Astrocyte of the spinal cord (primary cell): ENCODE measurements around the gene PHRF1.

Experiments used
- DNase-seq: peaks from one replicate; pipeline ENCODE4 v3.0.0; 2011; ENCODE audit warnings: low read depth, low spot score
- H3K4me3 ChIP-seq: 2 replicates; pipeline ENCODE4 v1.5.1; 2011; ENCODE audit warnings: low read depth, mild to moderate bottlenecking, low read length, moderate library complexity
- CTCF ChIP-seq: IDR thresholded peaks from 2 replicates; pipeline ENCODE4 v1.5.1; 2012; ENCODE audit warnings: low read depth, mild to moderate bottlenecking, low read length, inconsistent platforms
- in situ Hi-C: cut with HindIII; loops from 2 replicates; pipeline ENCODE4 v1.10.0; 2017; ENCODE audit warnings: low sequenced_read_pairs

PHRF1 gene

GRCh38 chr11:616320-617198 is 40.3 kb downstream of the PHRF1 start:
- no peak overlapping the region for H3K4me3 ChIP-seq
- no peak for TF ChIP-seq CTCF
- in situ Hi-C loops, result no loop called here
- no peak for DNase-seq

GRCh38 chr11:617199-617911 is 41.1 kb downstream of the PHRF1 start:
- no peak for TF ChIP-seq CTCF
- in situ Hi-C loops, result no loop called here
- H3K4me3 ChIP-seq, result no peak overlapping the region
- DNase-seq, result no peak

- in situ Hi-C loops, result no loop called here
- TF ChIP-seq CTCF, result no peak
- H3K4me3 ChIP-seq, result no peak overlapping the region
- no peak for DNase-seq
Measured at GRCh38 chr11:617912-618682, 41.8 kb downstream of the PHRF1 start.

- TF ChIP-seq CTCF, result no peak
- H3K4me3 ChIP-seq, result no peak overlapping the region
- in situ Hi-C loops, result no loop called here
- DNase-seq, result no peak
Measured at GRCh38 chr11:618856-619627, 42.8 kb downstream of the PHRF1 start.

- TF ChIP-seq CTCF, result no peak
- in situ Hi-C loops, result no loop called here
- H3K4me3 ChIP-seq, result no peak overlapping the region
- DNase-seq, result no peak
Measured at GRCh38 chr11:619628-620050, 43.4 kb downstream of the PHRF1 start.

- no peak for TF ChIP-seq CTCF
- in situ Hi-C loops, result no loop called here
- H3K4me3 ChIP-seq, result no peak overlapping the region
- no peak for DNase-seq
Measured at GRCh38 chr11:620201-620600, 43.9 kb downstream of the PHRF1 start.
